ENCODE results near the gene SQSTM1.
"Not testable (repeated sequence)": the region's sequence is repeated elsewhere in the genome, so short reads cannot be mapped to it uniquely, and the experiment has no call there.

SQSTM1 gene

DNA sequence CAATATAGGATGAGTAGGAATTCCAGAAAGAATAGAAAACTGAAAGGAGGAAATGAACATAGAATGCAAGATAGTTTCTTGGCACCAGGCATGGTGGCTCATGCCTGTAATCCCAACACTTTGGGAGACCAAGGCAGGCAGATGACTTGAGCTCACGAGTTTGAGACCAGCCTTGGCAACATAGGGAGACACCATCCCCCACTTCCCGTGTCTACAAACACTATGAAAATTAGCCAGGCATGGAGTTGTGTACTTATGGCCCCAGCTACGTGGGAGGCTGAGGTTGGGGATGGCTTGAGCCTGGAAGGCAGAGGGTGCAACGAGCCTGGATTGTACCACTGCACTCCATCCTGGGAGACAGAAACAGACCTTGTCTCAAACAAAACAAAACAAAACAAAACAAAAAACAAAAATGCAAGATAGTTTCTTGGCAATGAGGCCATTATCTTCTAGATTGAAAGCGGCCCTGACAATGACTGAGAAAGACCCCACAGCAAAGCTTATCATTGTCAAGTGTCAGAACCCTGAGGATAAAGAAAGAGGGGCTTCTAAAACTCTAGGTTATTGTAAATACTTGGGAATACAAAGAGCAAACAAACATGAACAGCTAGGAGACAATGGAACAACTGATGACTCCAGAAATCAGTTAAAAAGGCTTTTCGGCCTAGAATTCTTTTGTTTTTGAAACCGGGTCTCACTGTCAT lies 9.2 kb downstream of the SQSTM1 start:
- H3K27ac ChIP-seq = no peak overlapping the region
- TF ChIP-seq, protein P1, sequence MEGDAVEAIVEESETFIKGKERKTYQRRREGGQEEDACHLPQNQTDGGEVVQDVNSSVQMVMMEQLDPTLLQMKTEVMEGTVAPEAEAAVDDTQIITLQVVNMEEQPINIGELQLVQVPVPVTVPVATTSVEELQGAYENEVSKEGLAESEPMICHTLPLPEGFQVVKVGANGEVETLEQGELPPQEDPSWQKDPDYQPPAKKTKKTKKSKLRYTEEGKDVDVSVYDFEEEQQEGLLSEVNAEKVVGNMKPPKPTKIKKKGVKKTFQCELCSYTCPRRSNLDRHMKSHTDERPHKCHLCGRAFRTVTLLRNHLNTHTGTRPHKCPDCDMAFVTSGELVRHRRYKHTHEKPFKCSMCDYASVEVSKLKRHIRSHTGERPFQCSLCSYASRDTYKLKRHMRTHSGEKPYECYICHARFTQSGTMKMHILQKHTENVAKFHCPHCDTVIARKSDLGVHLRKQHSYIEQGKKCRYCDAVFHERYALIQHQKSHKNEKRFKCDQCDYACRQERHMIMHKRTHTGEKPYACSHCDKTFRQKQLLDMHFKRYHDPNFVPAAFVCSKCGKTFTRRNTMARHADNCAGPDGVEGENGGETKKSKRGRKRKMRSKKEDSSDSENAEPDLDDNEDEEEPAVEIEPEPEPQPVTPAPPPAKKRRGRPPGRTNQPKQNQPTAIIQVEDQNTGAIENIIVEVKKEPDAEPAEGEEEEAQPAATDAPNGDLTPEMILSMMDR (conservative IDR thresholded peaks at IDR 0.05) = no peak

DNA sequence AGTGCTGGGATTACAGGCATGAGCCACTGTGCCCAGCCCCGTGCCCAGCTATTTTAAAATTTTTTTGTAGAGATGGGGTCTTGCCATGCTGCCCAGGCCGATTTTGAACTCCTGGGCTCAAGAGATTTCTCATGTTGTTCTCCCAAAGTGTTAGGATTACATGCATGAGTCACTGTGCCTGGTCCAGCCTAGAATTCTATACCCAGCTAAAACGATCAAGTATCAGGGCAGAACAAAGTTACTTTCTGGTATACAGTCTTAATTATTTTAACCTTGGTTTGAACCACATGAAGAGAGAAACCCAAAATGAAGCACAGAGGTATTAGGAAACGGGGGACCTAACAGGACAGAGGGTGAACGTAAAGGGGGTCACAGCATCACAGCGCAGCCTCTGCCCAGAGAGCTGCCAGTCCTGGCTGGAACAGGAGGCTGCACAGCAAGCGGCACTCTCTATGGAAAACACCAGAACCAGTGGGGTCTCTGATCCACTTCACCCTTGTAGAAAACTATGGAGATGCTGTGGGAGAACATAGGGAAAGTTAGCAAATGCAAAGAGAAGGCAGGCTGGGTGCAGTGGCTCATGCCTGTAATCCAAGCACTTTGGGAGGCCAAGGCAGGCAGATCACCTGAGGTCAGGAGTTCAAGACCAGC lies 10.2 kb downstream of the SQSTM1 start:
- TF ChIP-seq, protein P1 (conservative IDR thresholded peaks at IDR 0.05) = no peak
- no peak overlapping the region for H3K27ac ChIP-seq

DNA sequence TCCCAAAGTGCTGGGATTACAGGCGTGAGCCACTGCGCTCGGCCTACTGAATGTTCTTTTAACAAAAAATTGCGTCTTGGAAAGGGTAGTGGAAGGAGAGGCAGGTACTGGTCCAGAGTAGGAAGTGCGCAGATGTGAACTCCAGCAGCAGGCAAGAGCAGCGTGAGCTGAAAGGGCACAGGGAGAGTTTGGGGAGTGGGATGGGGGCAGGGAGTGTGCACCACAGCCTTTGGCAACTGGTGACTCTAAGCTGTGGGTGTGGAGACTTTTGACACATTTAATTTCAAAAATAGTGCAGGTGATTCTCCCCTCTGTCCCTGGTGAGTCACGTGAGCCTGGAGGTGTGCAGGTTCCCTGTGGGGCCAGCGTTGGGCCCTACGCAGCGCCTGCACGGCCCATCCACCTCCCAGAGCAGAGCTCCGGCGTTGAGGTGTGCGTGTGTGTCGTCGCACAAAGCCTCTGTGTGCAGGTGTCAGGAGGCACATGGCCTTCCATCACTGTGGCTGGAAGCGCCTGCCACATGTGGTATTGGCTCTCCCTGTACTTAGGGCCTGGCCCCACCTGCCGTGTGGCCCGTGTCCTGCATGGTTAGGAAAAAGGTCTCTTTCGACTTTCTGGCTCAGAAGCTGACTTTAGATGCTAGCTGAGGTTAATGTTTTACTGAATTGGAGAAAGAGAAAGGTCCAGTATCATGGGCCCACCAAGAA lies 11.5 kb downstream of the SQSTM1 start:
- TF ChIP-seq, protein P1 (conservative IDR thresholded peaks at IDR 0.05) = no peak

DNA sequence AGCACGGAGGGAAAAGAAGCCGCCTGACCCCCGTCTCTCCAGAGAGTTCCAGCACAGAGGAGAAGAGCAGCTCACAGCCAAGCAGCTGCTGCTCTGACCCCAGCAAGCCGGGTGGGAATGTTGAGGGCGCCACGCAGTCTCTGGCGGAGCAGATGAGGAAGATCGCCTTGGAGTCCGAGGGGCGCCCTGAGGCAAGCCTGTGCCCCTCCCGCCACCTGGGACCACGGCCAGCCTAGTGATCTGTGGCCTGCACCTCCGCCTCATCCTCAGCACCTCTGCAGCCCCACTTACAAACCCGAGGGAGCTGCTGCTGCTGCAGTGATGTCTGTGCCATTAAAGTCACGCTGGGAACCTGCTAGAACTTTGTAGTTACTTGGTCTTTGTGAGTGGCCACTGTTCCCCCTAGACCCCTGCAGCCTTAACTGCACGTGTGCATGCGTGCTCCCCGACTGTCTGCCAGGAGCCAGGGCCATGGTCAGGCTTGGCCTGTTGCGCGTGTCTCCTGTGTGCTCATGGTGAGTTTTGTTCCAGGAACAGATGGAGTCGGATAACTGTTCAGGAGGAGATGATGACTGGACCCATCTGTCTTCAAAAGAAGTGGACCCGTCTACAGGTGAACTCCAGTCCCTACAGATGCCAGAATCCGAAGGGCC lies 12.5 kb downstream of the SQSTM1 start:
- no peak overlapping the region for H3K27ac ChIP-seq
- TF ChIP-seq, protein P1 (conservative IDR thresholded peaks at IDR 0.05) = no peak

More for the DNA sequence above, 11.5 kb downstream of the SQSTM1 start:
- no peak overlapping the region for H3K27ac ChIP-seq

DNA sequence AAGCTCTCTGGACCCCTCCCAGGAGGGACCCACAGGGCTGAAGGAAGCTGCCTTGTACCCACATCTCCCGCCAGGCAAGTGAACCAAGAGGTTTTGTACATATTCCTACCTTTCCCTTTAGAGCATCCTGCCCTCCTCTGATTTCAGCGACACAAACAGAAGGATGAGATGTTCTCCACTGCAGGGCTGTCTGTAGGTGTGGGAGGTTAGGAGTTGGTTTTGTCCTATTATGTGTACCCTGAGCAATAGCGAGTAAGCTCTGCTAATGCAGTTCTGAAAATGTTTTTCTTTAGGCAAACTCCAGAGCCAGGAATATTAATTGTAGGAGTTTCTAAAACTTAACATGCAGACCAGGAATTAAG lies 13.0 kb downstream of the SQSTM1 start:
- H3K27ac ChIP-seq = no peak overlapping the region
- TF ChIP-seq, protein P1 (conservative IDR thresholded peaks at IDR 0.05) = no peak

DNA sequence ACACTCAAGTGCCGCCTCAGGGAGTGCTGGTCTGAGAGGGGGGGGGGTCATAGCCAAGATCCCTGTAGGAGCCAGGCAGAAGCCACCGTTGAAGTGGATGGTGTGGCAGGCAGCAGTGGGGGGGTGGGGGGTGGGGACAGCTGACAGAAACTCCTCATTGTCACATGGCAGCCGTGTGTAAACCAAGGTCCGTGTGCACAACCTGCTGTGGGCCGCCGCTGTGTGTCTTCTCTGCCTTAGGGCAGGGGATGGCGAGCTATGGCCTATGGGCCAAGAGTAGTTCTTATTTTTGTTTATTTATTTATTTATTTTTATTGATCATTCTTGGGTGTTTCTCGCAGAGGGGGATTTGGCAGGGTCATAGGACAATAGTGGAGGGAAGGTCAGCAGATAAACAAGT lies 13.4 kb downstream of the SQSTM1 start:
- no peak overlapping the region for H3K27ac ChIP-seq
- TF ChIP-seq, protein P1 (conservative IDR thresholded peaks at IDR 0.05) = no peak

DNA sequence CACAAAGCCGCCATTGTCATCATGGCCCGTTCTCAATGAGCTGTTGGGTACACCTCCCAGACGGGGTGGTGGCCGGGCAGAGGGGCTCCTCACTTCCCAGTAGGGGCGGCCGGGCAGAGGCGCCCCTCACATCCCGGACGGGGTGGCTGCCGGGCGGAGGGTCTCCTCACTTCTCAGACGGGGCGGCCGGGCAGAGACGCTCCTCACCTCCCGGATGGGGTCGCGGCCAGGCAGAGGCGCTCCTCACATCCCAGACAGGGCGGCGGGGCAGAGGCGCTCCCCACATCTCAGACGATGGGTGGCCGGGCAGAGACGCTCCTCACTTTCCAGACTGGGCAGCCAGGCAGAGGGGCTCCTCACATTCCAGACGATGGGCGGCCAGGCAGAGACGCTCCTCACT lies 14.2 kb downstream of the SQSTM1 start:
- H3K27ac ChIP-seq = not testable (repeated sequence)
